MG63 (cell line): ENCODE data around the gene RETREG2. TPM values are rescaled to one million over a fixed set of nuclear protein-coding genes. Genes with fewer than 3 reads are reported as not detected.

Experiments
- DNase-seq: peaks from one replicate; pipeline ENCODE4 v3.0.0-alpha.2; 2020
- H3K27me3 ChIP-seq: fragments of 250-450 bp; sonication (Bioruptor Pico); 2 replicates; pipeline ENCODE4 v1.5.1; 2020; ENCODE audit warnings: mild to moderate bottlenecking, moderate library complexity
- H3K36me3 ChIP-seq: fragments of 250-450 bp; sonication (Bioruptor Pico); 2 replicates; pipeline ENCODE4 v1.5.1; 2020; ENCODE audit warnings: mild to moderate bottlenecking, moderate library complexity
- H3K4me3 ChIP-seq: fragments of 250-450 bp; sonication (Bioruptor Pico); 2 replicates; pipeline ENCODE4 v1.5.1; 2020; ENCODE audit warnings: mild to moderate bottlenecking, moderate library complexity
- H3K9me3 ChIP-seq: fragments of 250-450 bp; sonication (Bioruptor Pico); 2 replicates; pipeline ENCODE4 v1.5.1; 2020; ENCODE audit warnings: mild to moderate bottlenecking, moderate library complexity
- total RNA-seq: library from RNA; depleted of rRNA; stranded (reverse); fragments of >200 nt; shearing (Covaris generic); gene quantifications from 2 replicates; pipeline ENCODE4 v1.2.3, GENCODE V29; 2014; ENCODE audit warnings: low replicate concordance

RETREG2 gene
- total RNA-seq, 1 experiment from 2014 or later = 85.4 TPM

DNA sequence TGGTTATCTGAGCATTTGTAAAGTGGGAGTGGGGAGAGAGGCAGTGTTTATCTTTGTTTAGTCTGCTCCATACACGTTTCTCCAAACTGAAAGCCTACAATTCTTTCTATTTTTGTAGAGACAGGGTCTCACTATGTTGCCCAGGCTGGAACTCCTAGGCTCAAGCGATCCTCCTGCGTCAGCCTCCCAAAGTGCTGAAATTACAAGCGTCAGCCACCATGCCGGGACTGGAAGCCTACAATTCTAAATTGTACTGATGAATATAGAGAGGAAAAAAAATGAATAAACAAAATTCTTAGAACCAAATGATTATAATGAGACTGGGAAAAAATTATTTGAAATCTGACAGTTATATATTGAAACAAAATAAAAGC is 27.1 kb downstream of the RETREG2 start:
- DNase-seq = no peak
- Histone ChIP-seq H3K36me3 (peaks cover 23% of the 10 kb centered on the region), H3K4me3 (no peak overlapping the region), H3K9me3 (no peaks in the 10 kb centered on the region), H3K27me3 (no peaks in the 10 kb centered on the region)

DNA sequence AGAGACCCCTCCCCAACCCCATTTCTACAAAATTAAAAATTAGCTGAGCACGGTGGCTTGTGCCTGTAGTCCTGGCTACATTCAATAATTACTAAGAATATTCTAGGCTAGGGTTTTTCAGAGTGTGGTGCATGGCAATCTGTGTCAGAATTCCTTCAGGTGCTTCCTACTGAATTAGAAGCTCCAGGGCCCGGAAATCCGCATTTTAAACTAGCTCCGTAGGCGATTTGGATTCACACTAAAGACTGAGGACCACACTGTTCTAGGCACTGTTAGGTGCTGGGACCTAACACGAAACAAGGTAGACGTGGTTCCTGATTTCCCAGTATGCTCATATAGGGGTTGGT is 27.9 kb downstream of the RETREG2 start:
- Histone ChIP-seq H3K9me3 (no peaks in the 10 kb centered on the region), H3K27me3 (no peaks in the 10 kb centered on the region), H3K36me3 (peaks cover 29% of the 10 kb centered on the region), H3K4me3 (peak overlapping the region; percentile 72)
- DNase-seq = no peak

DNA sequence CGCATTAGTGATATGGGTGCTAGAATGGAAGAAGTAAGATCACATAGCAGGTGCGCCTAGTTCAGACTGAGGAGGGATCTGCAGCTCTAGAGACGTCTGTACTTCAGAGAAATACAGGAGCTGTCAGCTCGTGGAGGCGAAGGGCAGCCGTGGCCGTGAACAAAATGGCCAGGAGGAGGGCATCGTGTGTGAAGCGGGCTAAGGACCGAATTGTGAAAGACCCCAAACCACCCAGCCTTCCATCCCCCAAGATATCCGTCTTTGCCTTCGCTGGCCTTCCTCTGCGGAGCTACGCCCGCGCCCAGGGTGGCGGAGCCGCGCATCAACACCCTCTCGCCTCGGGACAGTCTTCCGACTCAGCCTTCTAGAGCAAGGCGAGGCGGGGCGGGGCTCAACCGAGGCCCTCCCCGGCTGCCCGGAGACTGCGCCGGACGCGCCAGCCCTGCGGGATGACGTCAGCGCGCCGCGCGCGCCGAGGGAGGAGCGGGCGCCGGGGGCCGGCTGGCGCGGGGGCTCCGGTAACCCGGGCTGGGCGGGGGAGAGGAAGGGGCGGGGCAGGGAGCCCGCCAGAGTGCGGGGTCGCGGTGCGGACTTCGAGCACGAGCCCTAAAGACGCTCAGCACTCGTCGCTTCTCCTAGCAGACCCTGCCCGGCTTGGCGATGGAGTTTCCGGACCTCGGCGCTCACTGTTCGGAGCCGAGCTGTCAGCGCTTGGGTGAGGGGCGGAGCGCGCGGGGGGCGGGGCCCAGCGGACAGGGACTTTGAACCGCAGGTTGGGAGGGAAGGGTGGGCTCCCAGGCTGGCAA is 28.5 kb downstream of the RETREG2 start, which contains the start of gene ZFAND2B:
Gene ZFAND2B, plus strand, starts transcription at position 455 of the 806 bp plus-strand sequence. Its CDS starts 206 bp downstream, at position 661.
- Histone ChIP-seq H3K9me3 (no peaks in the 10 kb centered on the region), H3K27me3 (no peaks in the 10 kb centered on the region), H3K36me3 (peaks cover 29% of the 10 kb centered on the region), H3K4me3 (peak within 1 kb of the TSS; percentile 72)
- peak; percentile 93 for DNase-seq

DNA sequence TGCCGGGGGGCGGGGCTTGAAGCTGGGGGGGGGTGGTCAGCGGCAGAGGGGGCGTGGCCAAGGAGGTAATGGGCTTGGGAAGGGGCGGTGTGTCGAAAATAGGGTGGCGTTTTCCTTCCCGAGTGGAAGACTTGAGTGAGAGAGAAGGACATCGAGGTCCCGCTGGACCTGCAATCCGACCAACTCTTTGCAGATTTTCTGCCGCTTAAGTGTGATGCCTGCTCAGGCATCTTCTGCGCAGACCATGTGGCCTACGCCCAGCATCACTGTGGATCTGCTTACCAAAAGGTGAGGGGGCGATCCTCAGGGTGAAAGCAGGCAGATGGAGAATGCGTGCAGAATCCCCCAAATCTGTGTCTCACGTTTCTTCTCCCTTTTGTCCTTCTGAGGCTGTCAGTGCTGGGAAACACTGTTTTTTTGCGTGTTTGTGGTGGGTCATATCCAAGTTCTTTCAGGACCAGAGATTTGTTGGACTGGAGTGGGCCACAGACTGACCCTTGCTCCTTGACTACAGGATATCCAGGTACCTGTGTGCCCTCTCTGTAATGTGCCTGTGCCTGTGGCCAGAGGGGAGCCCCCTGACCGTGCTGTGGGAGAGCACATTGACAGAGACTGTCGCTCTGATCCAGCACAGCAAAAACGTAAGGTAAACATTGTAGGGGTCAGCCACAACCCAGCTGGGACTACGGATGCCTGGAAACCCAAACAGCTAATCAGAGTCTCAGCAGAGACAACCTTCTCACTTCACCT is 29.2 kb downstream of the RETREG2 start:
- Histone ChIP-seq H3K9me3 (no peaks in the 10 kb centered on the region), H3K4me3 (peak overlapping the region; percentile 72), H3K27me3 (no peaks in the 10 kb centered on the region), H3K36me3 (peaks cover 34% of the 10 kb centered on the region)
- DNase-seq = no peak

DNA sequence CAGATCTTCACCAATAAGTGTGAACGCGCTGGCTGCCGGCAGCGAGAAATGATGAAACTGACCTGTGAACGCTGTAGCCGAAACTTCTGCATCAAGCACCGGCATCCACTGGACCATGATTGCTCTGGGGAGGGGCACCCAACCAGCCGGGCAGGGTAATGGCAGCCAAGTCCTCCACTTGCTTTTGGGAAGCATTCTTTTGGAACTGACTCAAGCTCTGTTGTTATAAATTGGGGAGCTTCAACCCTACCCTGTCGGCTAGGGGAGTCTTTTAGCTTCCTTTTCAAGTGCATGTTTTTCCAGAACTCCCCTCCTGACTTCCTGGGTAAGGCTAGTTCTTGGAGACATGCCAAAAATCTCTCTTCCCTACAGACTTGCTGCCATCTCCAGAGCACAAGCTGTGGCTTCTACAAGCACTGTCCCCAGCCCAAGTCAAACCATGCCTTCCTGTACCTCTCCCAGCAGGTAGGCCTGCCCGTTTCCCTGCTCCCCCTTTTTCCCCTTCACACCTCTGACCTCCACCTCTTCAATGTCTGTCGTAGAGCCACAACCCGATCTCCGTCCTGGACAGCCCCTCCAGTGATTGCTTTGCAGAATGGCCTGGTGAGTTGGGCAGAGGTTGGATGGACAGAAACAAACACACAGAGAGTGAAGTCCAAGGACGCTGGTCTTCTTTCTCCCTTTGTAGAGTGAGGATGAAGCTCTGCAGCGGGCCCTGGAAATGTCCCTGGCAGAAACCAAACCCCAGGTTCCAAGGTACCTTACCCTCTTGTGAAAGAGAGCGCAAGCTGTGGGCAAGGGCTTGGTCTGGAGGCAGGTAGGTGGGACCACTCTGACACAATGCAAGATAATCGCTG is 30.0 kb downstream of the RETREG2 start:
- Histone ChIP-seq H3K9me3 (no peaks in the 10 kb centered on the region), H3K4me3 (peak overlapping the region; percentile 72), H3K36me3 (peaks cover 42% of the 10 kb centered on the region), H3K27me3 (no peaks in the 10 kb centered on the region)
- no peak for DNase-seq

DNA sequence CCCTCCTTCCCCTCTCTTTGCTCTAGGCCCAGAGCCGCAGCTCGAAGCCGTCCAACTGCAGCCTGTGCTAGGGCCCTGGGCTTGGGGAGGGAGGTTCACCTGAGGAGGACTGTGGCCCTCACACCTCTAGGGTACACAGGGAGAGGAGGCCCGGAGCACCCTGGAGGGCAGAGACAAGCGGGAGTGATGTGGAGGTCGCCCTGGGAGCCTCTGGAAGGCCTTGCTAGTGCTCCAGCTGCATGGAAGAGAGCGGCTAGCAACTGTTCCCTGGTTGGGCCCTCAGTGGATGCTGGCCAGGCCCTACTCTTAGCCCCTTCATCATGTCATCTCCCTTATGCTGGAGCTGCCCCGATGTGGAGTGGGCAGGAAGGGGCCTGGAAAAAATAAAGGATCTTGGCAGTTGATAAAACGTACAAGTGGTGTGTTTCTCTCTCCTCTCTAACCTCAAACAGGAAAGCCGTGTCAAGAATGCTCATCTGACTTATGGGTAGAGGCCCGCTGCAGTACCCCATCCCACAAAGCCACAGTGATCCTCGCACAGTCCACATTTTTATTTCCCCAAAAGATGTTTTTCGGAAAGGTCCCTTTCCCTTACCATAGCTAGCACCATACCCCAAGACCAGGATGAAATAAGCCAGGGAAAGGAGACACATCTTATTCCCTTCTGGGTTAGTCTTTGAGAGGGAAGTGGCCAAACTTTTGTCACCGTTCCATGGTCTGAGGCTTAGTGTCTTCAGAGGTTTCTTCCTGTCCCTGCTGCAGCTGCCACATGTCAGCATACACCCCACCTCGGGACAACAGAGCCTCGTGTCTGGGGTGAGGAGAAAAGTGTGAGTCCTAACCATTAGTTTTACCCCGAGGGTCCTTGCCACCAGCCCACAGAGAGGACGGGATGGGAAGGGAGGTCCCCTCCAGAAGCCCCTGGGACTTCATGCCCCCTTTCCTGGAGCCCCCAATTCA is 31.4 kb downstream of the RETREG2 start:
- DNase-seq = no peak
- H3K36me3 ChIP-seq = peaks cover 56% of the 10 kb centered on the region

DNA sequence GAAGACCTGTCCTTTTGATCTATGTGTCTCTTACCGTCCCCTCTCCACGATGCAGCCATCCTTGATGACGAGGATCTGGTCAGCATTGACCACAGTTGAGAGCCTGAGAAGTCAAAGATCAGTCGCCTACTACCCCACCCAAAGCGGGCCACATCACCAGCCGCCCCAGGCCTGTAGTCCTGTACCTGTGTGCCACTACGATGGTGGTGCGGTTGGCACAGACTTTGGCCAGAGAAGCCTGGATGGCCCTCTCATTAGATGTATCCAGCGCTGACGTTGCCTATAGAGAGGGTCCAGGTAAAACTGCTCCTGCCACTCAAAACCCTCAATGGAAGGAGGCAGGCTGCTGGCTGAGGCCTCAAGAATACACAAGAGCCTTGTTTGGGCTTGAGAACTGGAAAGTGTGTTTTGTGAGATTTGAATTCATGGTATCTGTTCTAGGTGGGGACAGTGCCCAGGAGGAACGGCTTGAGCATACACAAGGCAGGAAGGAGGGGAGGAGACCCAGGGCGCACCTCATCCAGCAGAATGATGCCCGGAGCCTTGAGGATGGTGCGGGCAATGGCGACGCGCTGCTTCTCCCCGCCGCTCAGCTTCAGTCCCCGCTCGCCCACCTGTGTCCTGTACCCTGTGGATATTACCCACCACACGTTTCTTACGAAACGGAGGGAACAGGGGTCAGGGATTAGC is 32.3 kb downstream of the RETREG2 start:
- H3K27me3 ChIP-seq = no peaks in the 10 kb centered on the region
- no peak for DNase-seq
- H3K36me3 ChIP-seq = peaks cover 64% of the 10 kb centered on the region
- H3K4me3 ChIP-seq = no peak overlapping the region
- no peaks in the 10 kb centered on the region for H3K9me3 ChIP-seq

More for the DNA sequence above, 31.4 kb downstream of the RETREG2 start:
- no peaks in the 10 kb centered on the region for H3K9me3 ChIP-seq
- H3K27me3 ChIP-seq = no peaks in the 10 kb centered on the region
- no peak overlapping the region for H3K4me3 ChIP-seq

DNA sequence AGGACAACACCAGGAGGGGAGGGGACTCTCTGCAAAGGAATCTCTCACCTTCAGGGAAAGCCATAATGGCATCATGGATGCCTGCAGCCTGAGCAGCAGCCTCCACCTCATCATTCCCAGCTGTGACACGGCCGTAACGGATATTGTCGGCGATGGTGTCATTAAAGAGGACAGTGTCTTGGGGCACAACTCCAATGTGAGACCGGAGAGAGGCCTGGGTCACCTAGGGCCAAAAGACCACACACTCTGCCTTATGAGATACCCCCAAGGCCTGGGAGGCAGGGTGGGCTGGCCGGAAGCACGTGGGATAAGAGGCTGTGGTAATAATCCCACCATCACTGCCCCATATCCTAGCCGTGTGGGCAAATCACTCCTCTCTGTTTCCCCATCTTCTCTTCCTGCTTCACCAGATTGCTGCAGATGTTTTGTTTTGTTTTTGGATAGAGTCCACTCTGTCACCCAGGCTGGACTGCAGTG is 32.8 kb downstream of the RETREG2 start:
- no peak for DNase-seq
- Histone ChIP-seq H3K4me3 (no peak overlapping the region), H3K27me3 (no peaks in the 10 kb centered on the region), H3K9me3 (no peaks in the 10 kb centered on the region), H3K36me3 (peaks cover 70% of the 10 kb centered on the region)

DNA sequence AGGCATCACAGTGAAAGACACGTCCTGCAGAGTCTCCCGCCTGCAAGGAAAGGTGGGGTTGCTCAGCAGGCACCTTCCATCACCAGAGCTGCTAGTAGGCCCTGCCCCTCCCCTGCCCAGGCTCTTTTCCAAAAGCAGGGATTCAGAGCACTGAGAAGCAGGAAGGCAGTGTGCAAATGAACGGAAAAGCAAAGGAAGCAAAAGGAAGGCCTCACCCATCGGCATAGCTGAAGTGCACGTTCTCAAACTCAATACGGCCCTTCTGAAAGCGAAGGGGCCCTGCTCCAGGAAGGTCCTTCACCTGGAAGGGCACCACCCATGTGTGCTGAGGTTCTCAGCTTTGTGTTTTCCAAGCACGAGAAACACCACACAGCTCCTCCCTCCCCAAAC is 34.9 kb downstream of the RETREG2 start:
- H3K27me3 ChIP-seq = no peaks in the 10 kb centered on the region
- peaks cover 75% of the 10 kb centered on the region for H3K36me3 ChIP-seq
- H3K4me3 ChIP-seq = no peak overlapping the region
- no peak for DNase-seq
- no peaks in the 10 kb centered on the region for H3K9me3 ChIP-seq

DNA sequence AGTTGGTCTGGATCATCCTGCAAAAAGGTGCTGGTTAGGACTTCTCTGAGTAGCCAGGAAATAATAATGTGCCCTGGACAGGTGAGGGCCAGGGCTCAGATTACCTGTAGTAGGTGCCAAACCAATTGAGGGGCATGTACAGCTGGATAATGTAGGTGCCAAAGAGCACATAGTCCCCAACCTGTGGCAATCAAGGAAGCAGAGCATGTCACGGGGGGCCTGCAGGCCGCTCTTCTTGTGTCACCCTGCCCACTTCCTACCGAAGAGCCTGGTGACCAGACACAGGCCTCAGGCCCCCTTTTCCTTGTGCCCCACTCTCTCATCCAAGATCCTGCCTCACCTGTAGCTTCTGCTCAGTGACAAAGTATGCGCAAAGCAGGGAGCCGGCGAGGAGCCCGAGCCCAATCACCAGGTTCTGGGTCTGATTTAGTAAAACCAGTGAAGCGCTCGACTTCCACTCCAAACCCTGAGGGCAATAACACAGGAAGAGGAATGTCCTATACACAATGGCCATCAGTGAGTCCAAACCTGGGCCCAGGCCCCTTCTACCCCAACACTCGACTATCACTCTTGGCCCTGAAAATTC is 35.5 kb downstream of the RETREG2 start:
- Histone ChIP-seq H3K4me3 (no peak overlapping the region), H3K9me3 (no peaks in the 10 kb centered on the region), H3K27me3 (no peaks in the 10 kb centered on the region), H3K36me3 (peaks cover 69% of the 10 kb centered on the region)
- no peak for DNase-seq

DNA sequence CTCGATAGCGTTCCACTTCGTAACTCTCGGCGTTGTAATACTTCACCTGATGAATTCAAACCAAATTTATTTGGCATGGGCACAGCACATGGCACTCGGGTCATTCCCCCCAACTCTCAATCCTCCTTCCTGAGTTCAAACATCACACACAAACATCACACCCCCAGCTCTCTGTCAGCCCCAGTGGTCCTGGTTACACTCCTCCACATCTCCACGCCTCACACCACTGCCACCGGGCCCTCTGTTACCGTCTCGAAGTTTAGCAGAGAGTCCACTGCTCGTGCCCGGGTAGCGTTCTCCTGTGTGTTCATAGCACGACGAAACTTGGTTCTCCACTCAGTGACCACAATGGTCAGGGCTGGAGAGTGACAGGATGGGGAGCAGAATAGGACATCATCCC is 36.1 kb downstream of the RETREG2 start:
- peaks cover 65% of the 10 kb centered on the region for H3K36me3 ChIP-seq
- H3K9me3 ChIP-seq = no peaks in the 10 kb centered on the region
- DNase-seq = no peak
- no peak overlapping the region for H3K4me3 ChIP-seq
- H3K27me3 ChIP-seq = no peaks in the 10 kb centered on the region

DNA sequence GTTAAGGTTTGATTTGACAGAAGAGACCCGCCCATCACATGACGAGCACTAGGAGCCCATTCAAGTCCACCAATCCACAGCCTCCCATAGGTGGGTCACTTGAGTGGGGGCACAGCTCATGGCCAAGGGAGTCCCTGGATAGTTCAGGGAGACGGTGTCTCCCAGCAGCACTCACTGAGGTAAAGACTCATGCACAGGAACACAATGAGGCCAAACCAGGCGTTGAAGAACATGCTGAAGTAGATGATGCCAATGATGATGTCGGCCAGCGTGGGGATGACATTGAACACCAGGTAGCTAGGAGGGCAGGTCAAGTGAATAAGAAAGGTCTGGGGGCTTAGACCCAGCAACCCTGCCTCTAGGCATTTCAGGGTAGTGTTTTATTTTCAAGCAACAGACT is 36.7 kb downstream of the RETREG2 start:
- no peaks in the 10 kb centered on the region for H3K27me3 ChIP-seq
- peaks cover 67% of the 10 kb centered on the region for H3K36me3 ChIP-seq
- no peak overlapping the region for H3K4me3 ChIP-seq
- no peaks in the 10 kb centered on the region for H3K9me3 ChIP-seq
- DNase-seq = no peak

DNA sequence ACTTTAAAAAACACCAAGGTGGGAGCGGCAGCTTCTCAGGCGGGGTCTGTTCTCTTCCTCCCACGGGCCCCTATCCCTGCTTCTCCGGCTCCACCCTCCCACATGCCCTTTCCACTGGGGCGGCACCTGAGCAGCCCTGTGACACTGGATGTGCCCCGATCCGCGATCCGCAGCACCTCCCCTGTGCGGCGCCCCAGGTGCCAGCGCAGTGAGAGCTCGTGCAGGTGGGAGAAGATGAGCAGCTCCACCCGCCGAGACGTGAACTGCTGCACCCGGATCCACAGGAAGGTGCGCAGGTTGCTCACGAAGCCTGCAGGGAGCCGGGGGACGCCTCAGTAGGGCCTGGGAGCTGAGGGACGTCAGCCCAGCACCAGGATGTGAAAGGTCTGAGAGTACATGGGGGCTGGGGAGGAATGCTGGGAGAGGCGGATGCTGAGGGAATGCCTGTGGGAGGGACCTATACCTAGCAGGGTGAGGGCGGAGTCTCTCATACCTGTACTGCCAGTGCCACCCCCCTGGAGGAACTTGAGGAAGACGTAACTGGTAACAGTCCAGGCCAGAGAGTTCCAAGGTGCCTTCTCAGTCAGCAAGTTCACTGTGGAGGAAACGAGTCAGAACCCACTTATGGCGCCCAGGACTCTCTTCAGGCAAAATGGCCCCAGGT is 37.9 kb downstream of the RETREG2 start:
- peaks cover 68% of the 10 kb centered on the region for H3K36me3 ChIP-seq
- no peak for DNase-seq
- no peaks in the 10 kb centered on the region for H3K9me3 ChIP-seq
- H3K27me3 ChIP-seq = no peaks in the 10 kb centered on the region
- H3K4me3 ChIP-seq = no peak overlapping the region

DNA sequence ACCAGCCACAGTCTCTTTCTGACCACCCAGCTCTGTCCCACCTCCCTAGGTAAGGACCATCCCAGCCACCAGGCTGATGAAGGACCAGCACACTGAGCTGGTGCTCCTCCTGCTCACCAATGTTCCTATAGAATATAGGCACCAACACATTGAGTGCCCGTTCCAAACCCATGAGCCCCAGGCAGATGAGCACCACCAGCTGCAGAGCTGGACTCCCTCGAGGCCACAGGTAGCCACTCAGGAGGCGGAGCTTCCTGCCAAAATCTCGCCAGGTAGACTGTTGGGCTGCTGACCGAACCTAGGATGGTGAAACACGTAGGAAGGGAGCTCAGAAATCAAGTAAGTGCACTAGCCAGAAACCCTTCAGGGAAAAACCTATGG is 38.5 kb downstream of the RETREG2 start:
- no peaks in the 10 kb centered on the region for H3K27me3 ChIP-seq
- no peak overlapping the region for H3K4me3 ChIP-seq
- H3K36me3 ChIP-seq = peaks cover 73% of the 10 kb centered on the region
- H3K9me3 ChIP-seq = no peaks in the 10 kb centered on the region
- no peak for DNase-seq
